HG03521 (cell line): ENCODE measurements around the gene ZFYVE9.
"Not testable (repeated sequence)": the region's sequence is repeated elsewhere in the genome, so short reads cannot be mapped to it uniquely, and the experiment has no call there.

ENCODE experiments used
- ATAC-seq: cut with Tn5 transposase; IDR thresholded peaks from one replicate; pipeline ENCODE4 v1.9.1; 2021; ENCODE audit warnings: mild to moderate bottlenecking, moderate library complexity; ENCODE audit not compliant: unreplicated experiment

The ZFYVE9 gene

DNA sequence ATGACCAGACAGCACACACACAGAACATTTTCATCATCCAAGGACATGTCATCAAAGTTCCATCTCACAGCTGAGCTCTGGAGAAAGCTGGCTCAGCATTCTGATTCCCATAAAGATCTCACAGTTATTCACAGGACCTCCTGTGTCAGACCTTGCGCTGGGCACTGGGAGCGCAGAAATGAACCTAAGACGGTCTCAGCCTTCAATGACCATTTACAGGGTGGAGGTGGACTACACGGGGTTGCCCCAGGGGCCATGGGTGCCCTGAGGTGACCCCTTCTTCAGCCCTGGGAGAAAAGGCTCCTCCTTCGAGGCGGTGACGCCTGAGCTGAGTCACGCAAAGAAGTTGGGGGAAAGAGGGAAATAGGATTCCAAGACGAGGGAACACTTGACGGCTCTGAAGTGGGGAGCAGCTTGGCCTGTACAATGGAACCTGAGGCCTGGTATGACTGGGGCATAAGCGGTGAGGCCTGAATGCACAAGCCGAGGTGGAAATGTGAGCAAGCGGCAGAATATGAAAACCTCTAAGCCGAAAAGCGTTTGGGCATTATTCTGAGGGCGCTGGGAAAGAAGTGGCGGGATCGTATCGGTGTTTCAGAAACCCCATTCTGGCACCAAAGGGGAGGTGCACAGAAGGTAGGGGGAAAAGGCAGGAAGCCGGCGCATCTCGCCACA, 223.3 kb downstream of the ZFYVE9 start:
- no peak for ATAC-seq

DNA sequence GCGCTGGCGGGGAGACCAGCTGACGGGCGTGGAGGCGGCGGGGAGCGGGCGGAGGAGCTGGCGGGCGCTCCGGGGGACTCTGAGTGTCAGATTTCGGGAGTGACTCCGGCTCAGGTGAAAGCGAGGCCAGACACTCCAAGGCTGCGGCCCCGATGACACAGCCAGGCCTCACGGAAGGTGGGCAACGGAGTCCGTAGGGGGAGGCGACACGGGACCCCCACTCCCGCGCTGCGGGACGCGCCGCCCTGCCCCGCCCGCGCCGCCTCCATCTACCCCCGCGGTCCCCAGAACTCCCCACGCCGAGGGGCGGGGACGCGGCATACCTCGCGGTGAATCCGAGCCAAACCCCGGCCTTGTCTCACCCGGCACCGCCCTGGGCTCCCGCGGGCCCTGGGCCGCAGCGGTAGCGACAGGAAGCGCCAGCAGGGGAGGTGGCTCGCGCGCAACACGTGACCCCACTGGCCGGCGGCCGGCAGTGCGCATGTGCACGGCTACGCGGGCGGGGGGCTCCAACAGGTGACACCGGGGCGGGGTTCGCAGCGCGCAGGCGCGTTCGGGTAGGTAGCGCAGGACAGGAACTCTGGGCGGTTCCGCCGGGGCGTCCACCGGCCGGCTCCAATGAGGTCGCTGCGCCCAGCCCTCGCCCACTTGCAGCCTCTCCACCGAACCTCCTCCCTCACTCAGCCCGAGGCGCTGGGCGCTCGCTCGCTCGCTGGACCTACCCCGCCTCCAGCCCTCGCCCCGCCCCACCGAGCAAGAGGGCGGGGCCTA, 224.0 kb downstream of the ZFYVE9 start, which contains the start of gene CC2D1B:
TSS of gene CC2D1B (minus strand) at position 460 of the 771 bp plus-strand sequence. CDS start 1,585 bp downstream, outside the sequence.
- peak; percentile 93 for ATAC-seq

DNA sequence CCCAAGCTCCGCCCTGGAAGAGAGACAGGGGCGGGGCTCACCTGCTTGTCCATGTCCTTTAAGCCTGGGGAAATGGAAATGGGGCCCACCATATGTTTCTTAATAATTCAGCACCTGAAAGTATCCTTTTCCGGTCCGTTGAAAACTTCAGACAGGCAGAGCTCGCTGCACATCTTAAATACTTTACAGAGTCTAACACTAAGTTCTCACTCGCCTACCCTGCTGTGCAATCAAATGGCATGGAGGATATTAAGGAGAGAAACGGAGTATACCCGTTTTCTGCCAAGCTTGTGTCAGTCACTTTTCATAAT, 224.6 kb downstream of the ZFYVE9 start:
- no peak for ATAC-seq

DNA sequence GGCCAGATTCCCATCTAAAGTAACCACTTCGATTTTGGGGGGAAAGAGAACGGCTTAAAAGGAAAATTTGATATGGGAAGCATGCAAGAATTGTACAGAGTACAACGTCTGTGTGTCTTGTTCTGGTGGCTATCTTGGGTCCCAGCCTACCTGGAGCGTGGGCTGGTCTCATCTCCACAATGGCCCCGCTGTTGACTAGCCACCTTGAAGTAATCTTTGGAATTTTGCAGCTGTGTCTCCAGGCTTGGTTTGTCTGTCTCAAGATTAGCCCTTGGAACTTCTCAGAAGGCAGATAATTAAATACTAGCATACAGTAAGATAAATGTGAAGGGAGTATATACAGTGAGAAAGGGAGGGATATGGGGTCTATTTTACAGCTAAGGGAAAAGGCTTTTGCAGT, 225.4 kb downstream of the ZFYVE9 start:
- no peak for ATAC-seq

DNA sequence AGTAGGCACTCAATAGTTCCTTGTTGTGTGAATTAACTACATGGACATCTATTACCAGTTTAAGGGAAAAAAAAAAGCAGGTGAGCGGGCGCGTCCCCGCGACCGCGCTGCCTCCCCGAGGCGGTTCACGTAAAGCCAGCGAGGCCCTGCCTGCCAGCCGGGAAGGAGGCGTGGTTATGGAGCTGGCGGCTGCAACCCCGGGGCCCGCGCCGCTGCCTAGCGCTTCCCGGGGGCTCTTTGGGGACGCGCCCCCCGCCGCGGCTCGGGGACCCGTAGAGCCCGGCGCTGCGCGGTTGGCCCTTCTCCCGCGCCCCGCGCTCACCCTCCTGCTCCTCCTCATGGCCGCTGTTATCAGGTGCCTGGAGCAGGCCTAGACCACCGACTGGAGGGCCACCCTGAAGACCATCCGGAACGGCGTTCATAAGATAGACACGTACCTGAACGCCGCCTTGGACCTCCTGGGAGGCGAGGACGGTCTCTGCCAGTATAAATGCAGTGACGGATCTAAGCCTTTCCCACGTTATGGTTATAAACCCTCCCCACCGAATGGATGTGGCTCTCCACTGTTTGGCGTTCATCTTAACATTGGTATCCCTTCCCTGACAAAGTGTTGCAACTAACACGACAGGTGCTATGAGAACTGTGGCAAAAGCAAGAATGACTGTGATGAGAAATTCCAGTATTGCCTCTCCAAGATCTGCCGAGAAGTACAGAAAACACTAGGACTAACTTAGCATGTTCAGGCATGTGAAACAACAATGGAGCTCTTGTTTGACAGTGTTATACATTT, 226.7 kb downstream of the ZFYVE9 start:
- no peak for ATAC-seq

DNA sequence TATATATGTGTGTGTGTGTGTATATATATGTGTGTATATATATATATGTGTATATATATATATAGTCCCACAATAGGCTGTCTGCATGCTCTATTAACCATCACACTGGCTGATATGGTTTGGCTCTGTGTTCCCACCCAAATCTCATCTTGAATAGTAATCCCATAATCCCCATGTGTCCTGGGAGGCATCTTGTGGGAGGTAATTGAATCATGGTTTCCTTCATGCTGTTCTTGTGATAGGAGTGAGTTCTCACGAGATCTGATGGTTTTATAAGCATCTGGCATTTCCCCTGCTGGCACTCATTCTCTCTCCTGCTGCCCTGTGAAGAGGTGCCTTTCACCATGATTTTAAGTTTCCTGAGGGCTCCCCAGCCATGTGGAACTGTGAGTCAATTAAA, 228.0 kb downstream of the ZFYVE9 start:
- ATAC-seq = not testable (repeated sequence)

DNA sequence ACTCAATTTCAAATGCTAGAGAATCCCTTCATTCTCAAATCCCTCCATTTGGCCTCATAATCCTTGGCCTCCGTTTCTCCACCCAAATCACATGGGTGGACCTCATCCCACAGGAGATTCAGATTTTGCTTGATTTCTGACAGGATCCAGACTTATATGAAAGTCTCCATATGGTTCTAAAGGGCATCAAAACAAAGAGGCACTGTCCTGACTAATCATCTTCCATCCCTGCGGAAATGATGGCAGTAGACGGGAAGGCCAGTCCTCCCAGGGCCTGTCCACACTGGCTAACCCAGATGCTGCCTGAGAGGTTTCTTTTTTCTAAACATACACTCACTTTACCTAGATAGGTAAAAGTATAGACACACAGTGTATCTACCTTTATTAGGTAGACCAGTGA, 243.5 kb downstream of the ZFYVE9 start:
- ATAC-seq = no peak

DNA sequence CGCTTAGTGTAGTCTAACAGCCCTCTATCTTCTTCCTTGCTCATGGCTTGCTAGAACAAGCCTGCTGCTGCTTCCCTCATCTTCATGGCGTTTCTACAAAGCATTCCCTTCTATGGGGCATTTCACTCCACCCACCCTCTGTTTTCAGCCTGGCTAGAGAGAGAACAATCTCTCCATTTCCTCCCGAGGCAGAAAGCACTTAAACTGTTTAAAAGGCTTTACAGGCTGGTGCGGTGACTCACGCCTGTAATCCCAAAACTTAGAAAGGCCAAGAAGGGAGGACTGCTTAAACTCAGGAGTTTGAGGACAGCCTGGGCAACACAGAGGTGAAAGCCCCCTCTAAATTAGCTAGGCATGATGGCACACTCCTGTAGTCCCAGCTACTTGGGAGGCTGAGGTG, 244.6 kb downstream of the ZFYVE9 start:
- no peak for ATAC-seq

DNA sequence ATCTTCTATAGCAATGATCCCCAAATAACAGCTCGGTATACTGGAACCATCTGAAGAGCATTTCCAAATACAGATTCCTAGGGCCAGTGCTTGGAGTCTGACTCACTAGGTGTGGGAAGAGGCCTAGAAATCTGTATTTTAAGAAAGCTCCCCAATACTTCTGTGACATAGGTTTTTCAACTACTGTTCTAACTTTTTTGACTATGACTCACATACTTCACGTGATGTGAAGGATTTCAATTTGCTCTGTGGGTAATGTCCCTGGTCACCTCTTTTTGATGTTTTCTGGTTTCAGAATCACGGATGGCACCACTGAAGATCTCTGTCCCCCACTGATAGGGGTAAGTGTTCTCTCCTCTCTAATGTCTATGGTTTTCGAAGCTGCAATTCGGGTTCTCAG, 251.3 kb downstream of the ZFYVE9 start:
- ATAC-seq = no peak
